Midbrain (tissue), 1 donor: ENCODE measurements around the gene CCDC187.
"Not testable (repeated sequence)": the region's sequence is repeated elsewhere in the genome, so short reads cannot be mapped to it uniquely, and the experiment has no call there.

Experiments
- DNase-seq: peaks from one replicate; lab custom pipeline; 2025; lab: John Stamatoyannopoulos, UW

CCDC187 gene

GRCh38 chr9:136266641-136267040 lies 37.3 kb downstream of the CCDC187 start:
- not testable (repeated sequence) for DNase-seq

GRCh38 chr9:136265561-136266355 lies 38.1 kb downstream of the CCDC187 start:
- no peak for DNase-seq

GRCh38 chr9:136264441-136265405 lies 39.2 kb downstream of the CCDC187 start:
- no peak for DNase-seq

- DNase-seq = no peak
These were observed 39.9 kb downstream of the CCDC187 start for GRCh38 chr9:136264031-136264430.

- DNase-seq = no peak
These were observed 41.2 kb downstream of the CCDC187 start for GRCh38 chr9:136262671-136263178.

GRCh38 chr9:136261686-136262430 lies 42.0 kb downstream of the CCDC187 start:
- DNase-seq = no peak

GRCh38 chr9:136260936-136261472 lies 42.9 kb downstream of the CCDC187 start:
- DNase-seq = no peak

GRCh38 chr9:136260521-136260920 lies 43.4 kb downstream of the CCDC187 start:
- no peak for DNase-seq

- DNase-seq = no peak
These were observed 44.1 kb downstream of the CCDC187 start for GRCh38 chr9:136259836-136260235.

GRCh38 chr9:136259517-136259813 lies 44.4 kb downstream of the CCDC187 start:
- DNase-seq = no peak

- no peak for DNase-seq
These were observed 44.9 kb downstream of the CCDC187 start for GRCh38 chr9:136258786-136259516.

- DNase-seq = no peak
These were observed 45.6 kb downstream of the CCDC187 start for GRCh38 chr9:136258299-136258625.

GRCh38 chr9:136257381-136258298 lies 46.3 kb downstream of the CCDC187 start:
- no peak for DNase-seq

- DNase-seq = no peak
These were observed 47.7 kb downstream of the CCDC187 start for GRCh38 chr9:136255896-136256890.

- no peak for DNase-seq
These were observed 48.7 kb downstream of the CCDC187 start for GRCh38 chr9:136255166-136255538.

GRCh38 chr9:136254381-136255165 lies 49.3 kb downstream of the CCDC187 start:
- no peak for DNase-seq

GRCh38 chr9:136253246-136254130 lies 50.4 kb downstream of the CCDC187 start:
- DNase-seq = no peak
